ENCODE results near the gene SCYL2.

The SCYL2 gene

DNA sequence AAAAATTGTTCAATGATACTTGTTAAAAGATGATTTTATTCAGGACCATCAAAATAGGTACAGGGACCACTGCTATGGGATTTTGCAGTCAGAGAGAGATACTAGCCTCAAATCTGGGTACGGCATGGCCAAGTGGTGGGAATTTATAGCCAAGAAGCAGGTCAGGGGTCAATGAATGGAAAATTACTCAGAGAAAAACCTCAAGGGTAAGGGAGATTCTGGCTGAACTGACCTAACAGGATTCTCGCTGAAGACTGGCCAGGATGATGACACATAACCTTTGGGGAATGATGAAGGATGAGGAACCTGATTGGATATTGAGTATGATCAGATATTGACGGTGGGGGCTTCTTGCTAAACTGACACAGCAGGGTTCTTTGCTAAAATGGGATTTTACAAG is 32.8 kb upstream of the SCYL2 start:
- Histone ChIP-seq H3K4me1 (ENCODE audit: control insufficient read depth, insufficient read depth, low read length, poor library complexity, severe bottlenecking) (no peaks in the 10 kb centered on the region), H3K27me3 (replicated peaks; ENCODE audit: control insufficient read depth, insufficient read depth, low read length, poor library complexity, severe bottlenecking) (no peaks in the 10 kb centered on the region), H3K9me3 (ENCODE audit: control insufficient read depth, low read length) (no peaks in the 10 kb centered on the region), H3K27ac (ENCODE audit: insufficient read depth, low read length, poor library complexity, severe bottlenecking) (no peak overlapping the region), H3K4me3 (ENCODE audit: insufficient read depth, low read depth, low read length, poor library complexity, severe bottlenecking) (no peak overlapping the region), H3K36me3 (ENCODE audit: control insufficient read depth, insufficient read depth, low read length) (no peaks in the 10 kb centered on the region)
- DNase-seq: no peak

DNA sequence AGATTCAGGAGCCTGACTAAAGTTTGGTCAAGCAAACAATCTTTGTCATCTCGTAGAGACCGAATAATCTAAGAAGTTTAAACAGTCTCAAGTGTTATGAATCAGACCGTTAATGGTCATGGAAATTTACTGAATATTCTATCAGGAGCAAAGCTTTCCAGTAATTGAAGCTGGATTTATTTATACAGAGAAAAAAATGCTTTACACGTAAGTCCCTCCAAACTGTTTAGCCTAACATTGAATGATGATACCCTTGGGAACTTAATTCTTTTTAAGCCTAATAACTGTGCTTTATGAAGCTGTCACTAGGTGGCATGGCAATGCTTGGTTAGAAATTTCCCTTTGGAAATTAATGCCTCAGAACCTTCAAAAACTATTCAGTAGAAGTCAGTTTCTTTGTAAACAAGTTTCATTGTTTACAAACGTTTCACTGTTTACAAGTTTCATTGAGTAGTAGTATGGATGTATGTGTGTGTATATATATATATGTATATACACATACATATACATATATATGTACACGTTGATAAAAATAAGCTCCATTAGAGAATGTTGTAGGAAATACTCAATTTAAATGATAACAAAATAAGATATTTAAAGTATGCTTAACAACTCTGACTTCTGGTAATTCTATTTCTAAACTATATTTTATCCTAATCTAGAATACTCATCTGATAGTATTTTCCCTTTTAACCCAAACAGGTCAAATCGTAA is 32.2 kb upstream of the SCYL2 start:
- no peaks in the 10 kb centered on the region for H3K4me1 ChIP-seq (ENCODE audit: control insufficient read depth, insufficient read depth, low read length, poor library complexity, severe bottlenecking)
- no peak overlapping the region for H3K4me3 ChIP-seq (ENCODE audit: insufficient read depth, low read depth, low read length, poor library complexity, severe bottlenecking)
- no peaks in the 10 kb centered on the region for H3K36me3 ChIP-seq (ENCODE audit: control insufficient read depth, insufficient read depth, low read length)
- H3K27ac ChIP-seq (ENCODE audit: insufficient read depth, low read length, poor library complexity, severe bottlenecking): no peak overlapping the region
- DNase-seq: no peak
- no peaks in the 10 kb centered on the region for H3K9me3 ChIP-seq (ENCODE audit: control insufficient read depth, low read length)
- no peaks in the 10 kb centered on the region for H3K27me3 ChIP-seq (replicated peaks; ENCODE audit: control insufficient read depth, insufficient read depth, low read length, poor library complexity, severe bottlenecking)

DNA sequence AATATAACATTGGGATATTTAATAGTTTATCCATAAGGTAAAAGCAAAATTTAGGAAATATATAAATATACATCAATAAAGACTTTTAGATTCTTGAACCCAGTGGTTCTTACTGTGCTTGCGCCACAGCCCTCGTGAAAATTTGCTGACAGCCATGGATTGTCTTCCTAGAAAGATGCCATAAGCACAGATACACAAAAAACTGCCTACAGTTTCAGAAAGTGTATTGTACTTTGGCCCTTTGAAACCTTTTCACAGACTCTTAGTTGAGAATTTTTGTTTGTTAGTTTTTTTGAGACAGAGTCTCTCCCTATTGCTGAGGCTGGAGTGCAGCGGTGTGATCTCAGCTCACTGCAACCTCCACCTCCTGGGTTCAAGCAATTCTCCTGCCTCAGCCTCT is 28.2 kb upstream of the SCYL2 start:
- DNase-seq: no peak
- Histone ChIP-seq H3K9me3 (ENCODE audit: control insufficient read depth, low read length) (no peaks in the 10 kb centered on the region), H3K4me3 (ENCODE audit: insufficient read depth, low read depth, low read length, poor library complexity, severe bottlenecking) (no peak overlapping the region)

DNA sequence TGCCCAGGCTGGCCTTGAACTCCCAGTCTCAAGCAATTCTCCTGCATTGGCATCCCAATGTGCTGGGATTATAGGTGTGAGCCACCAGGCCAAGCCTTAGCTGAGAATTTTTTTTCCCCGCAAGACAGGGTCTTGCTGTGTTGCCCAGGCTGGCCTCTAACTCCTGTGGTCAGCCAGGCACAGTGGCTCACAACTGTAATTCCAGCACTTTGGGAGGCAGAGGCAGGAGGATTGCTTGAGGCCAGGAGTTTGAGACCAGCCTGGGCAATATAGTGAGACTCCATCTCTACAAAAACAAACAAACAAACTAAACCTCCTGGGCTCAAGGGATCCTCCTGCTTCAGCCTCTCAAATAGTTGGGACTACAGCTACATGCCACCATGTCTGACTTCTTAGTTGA is 27.4 kb upstream of the SCYL2 start:
- Histone ChIP-seq H3K36me3 (ENCODE audit: control insufficient read depth, insufficient read depth, low read length) (no peaks in the 10 kb centered on the region), H3K4me3 (ENCODE audit: insufficient read depth, low read depth, low read length, poor library complexity, severe bottlenecking) (no peak overlapping the region), H3K4me1 (ENCODE audit: control insufficient read depth, insufficient read depth, low read length, poor library complexity, severe bottlenecking) (no peaks in the 10 kb centered on the region), H3K9me3 (ENCODE audit: control insufficient read depth, low read length) (no peaks in the 10 kb centered on the region), H3K27ac (ENCODE audit: insufficient read depth, low read length, poor library complexity, severe bottlenecking) (no peak overlapping the region), H3K27me3 (replicated peaks; ENCODE audit: control insufficient read depth, insufficient read depth, low read length, poor library complexity, severe bottlenecking) (no peaks in the 10 kb centered on the region)
- DNase-seq: no peak

More for the DNA sequence above, 28.2 kb upstream of the SCYL2 start:
- no peaks in the 10 kb centered on the region for H3K36me3 ChIP-seq (ENCODE audit: control insufficient read depth, insufficient read depth, low read length)
- no peak overlapping the region for H3K27ac ChIP-seq (ENCODE audit: insufficient read depth, low read length, poor library complexity, severe bottlenecking)
- H3K27me3 ChIP-seq (replicated peaks; ENCODE audit: control insufficient read depth, insufficient read depth, low read length, poor library complexity, severe bottlenecking): no peaks in the 10 kb centered on the region
- no peaks in the 10 kb centered on the region for H3K4me1 ChIP-seq (ENCODE audit: control insufficient read depth, insufficient read depth, low read length, poor library complexity, severe bottlenecking)

- no peaks in the 10 kb centered on the region for H3K4me1 ChIP-seq (ENCODE audit: control insufficient read depth, insufficient read depth, low read length, poor library complexity, severe bottlenecking)
- H3K27me3 ChIP-seq (replicated peaks; ENCODE audit: control insufficient read depth, insufficient read depth, low read length, poor library complexity, severe bottlenecking): no peaks in the 10 kb centered on the region
- no peak for DNase-seq
- H3K27ac ChIP-seq (ENCODE audit: insufficient read depth, low read length, poor library complexity, severe bottlenecking): no peak overlapping the region
- H3K36me3 ChIP-seq (ENCODE audit: control insufficient read depth, insufficient read depth, low read length): no peaks in the 10 kb centered on the region
- H3K4me3 ChIP-seq (ENCODE audit: insufficient read depth, low read depth, low read length, poor library complexity, severe bottlenecking): no peak overlapping the region
- H3K9me3 ChIP-seq (ENCODE audit: control insufficient read depth, low read length): no peaks in the 10 kb centered on the region
Observed at GRCh38 chr12:100243137-100243536, 23.8 kb upstream of the SCYL2 start.

DNA sequence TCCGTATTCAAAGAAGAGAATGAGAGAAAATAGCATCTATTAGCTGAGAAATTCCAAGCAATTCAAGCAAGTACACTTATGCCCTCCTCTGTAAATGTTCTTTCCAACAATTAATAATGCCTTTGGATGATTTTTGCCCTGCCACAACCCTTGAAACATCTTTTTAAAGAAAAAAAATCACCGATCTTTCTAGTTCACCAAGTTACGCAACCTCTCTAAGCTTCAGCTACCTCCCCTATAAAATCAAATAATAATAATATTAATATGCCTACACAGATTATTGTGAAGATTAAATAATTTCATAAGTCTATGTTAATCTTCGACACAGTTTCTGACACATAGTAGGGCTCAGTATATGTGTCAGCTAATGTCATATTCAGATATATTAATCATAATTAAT is 19.2 kb upstream of the SCYL2 start:
- H3K27ac ChIP-seq (ENCODE audit: insufficient read depth, low read length, poor library complexity, severe bottlenecking): no peak overlapping the region
- H3K4me1 ChIP-seq (ENCODE audit: control insufficient read depth, insufficient read depth, low read length, poor library complexity, severe bottlenecking): no peaks in the 10 kb centered on the region
- H3K4me3 ChIP-seq (ENCODE audit: insufficient read depth, low read depth, low read length, poor library complexity, severe bottlenecking): no peak overlapping the region
- H3K27me3 ChIP-seq (replicated peaks; ENCODE audit: control insufficient read depth, insufficient read depth, low read length, poor library complexity, severe bottlenecking): no peaks in the 10 kb centered on the region
- no peak for DNase-seq
- H3K9me3 ChIP-seq (ENCODE audit: control insufficient read depth, low read length): no peaks in the 10 kb centered on the region
- no peaks in the 10 kb centered on the region for H3K36me3 ChIP-seq (ENCODE audit: control insufficient read depth, insufficient read depth, low read length)

- DNase-seq: no peak
- no peak overlapping the region for H3K27ac ChIP-seq (ENCODE audit: insufficient read depth, low read length, poor library complexity, severe bottlenecking)
- H3K27me3 ChIP-seq (replicated peaks; ENCODE audit: control insufficient read depth, insufficient read depth, low read length, poor library complexity, severe bottlenecking): no peaks in the 10 kb centered on the region
- no peaks in the 10 kb centered on the region for H3K9me3 ChIP-seq (ENCODE audit: control insufficient read depth, low read length)
- H3K4me3 ChIP-seq (ENCODE audit: insufficient read depth, low read depth, low read length, poor library complexity, severe bottlenecking): no peak overlapping the region
- H3K4me1 ChIP-seq (ENCODE audit: control insufficient read depth, insufficient read depth, low read length, poor library complexity, severe bottlenecking): no peaks in the 10 kb centered on the region
- no peaks in the 10 kb centered on the region for H3K36me3 ChIP-seq (ENCODE audit: control insufficient read depth, insufficient read depth, low read length)
Observed at GRCh38 chr12:100248886-100249285, 18.1 kb upstream of the SCYL2 start.

- Histone ChIP-seq H3K4me3 (ENCODE audit: insufficient read depth, low read depth, low read length, poor library complexity, severe bottlenecking) (no peak overlapping the region), H3K27me3 (replicated peaks; ENCODE audit: control insufficient read depth, insufficient read depth, low read length, poor library complexity, severe bottlenecking) (no peaks in the 10 kb centered on the region), H3K9me3 (ENCODE audit: control insufficient read depth, low read length) (no peaks in the 10 kb centered on the region), H3K27ac (ENCODE audit: insufficient read depth, low read length, poor library complexity, severe bottlenecking) (no peak overlapping the region), H3K4me1 (ENCODE audit: control insufficient read depth, insufficient read depth, low read length, poor library complexity, severe bottlenecking) (no peaks in the 10 kb centered on the region), H3K36me3 (ENCODE audit: control insufficient read depth, insufficient read depth, low read length) (no peaks in the 10 kb centered on the region)
- DNase-seq: no peak
Observed at GRCh38 chr12:100249941-100250340, 17.0 kb upstream of the SCYL2 start.

DNA sequence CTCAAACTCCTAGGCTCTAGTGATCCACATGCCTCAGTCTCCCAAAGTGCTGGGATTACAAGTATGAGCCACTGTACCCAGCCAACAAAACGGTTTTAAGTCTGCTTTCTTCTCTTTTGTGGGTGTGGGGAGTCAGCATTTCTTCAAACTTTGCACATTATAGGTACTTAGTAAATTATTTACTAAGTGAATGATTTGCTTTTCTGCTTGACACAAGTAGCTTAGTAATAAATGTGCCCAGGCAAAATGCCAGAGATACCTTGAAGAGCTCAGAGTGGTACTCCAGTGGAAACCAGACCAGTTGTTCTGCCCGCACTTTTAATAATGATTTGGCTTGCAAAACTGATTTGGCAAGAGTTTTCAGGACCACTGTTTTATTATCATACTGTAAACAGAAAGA is 15.1 kb upstream of the SCYL2 start:
- DNase-seq: no peak
- Histone ChIP-seq H3K36me3 (ENCODE audit: control insufficient read depth, insufficient read depth, low read length) (no peaks in the 10 kb centered on the region), H3K4me1 (ENCODE audit: control insufficient read depth, insufficient read depth, low read length, poor library complexity, severe bottlenecking) (no peaks in the 10 kb centered on the region), H3K27me3 (replicated peaks; ENCODE audit: control insufficient read depth, insufficient read depth, low read length, poor library complexity, severe bottlenecking) (no peaks in the 10 kb centered on the region), H3K27ac (ENCODE audit: insufficient read depth, low read length, poor library complexity, severe bottlenecking) (no peak overlapping the region), H3K4me3 (ENCODE audit: insufficient read depth, low read depth, low read length, poor library complexity, severe bottlenecking) (no peak overlapping the region), H3K9me3 (ENCODE audit: control insufficient read depth, low read length) (no peaks in the 10 kb centered on the region)

DNA sequence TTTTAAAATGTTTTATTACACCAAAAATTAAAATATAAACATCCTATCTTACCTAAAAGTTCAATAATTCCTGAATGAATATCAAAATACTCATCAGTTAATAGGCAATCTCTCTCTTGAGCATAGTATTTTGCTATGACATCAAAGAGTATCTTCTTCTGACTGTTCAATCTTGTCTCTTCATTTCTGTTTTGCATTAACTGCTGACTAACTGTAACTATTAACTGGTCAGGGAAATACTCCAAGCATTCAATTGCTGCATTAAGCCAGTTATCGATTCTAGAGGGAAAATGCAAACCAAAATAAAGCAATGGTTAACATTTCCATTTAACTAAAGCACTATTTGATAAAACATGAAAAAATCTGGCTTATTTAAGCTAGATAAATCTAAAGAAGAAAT is 13.5 kb upstream of the SCYL2 start:
- no peaks in the 10 kb centered on the region for H3K27me3 ChIP-seq (replicated peaks; ENCODE audit: control insufficient read depth, insufficient read depth, low read length, poor library complexity, severe bottlenecking)
- H3K4me3 ChIP-seq (ENCODE audit: insufficient read depth, low read depth, low read length, poor library complexity, severe bottlenecking): no peak overlapping the region
- H3K9me3 ChIP-seq (ENCODE audit: control insufficient read depth, low read length): no peaks in the 10 kb centered on the region
- H3K4me1 ChIP-seq (ENCODE audit: control insufficient read depth, insufficient read depth, low read length, poor library complexity, severe bottlenecking): no peaks in the 10 kb centered on the region
- no peak for DNase-seq
- H3K36me3 ChIP-seq (ENCODE audit: control insufficient read depth, insufficient read depth, low read length): no peaks in the 10 kb centered on the region
- H3K27ac ChIP-seq (ENCODE audit: insufficient read depth, low read length, poor library complexity, severe bottlenecking): no peak overlapping the region

Measured in effector memory CD4-positive, alpha-beta T cell (primary cell).